DMS79 (cell line): Measurements from ENCODE around the gene EXD3.

Experiments used
- DNase-seq: peaks from one replicate; lab custom pipeline; 2025; lab: John Stamatoyannopoulos, UW

Gene EXD3

GRCh38 chr9:137447722-137448601, 25.0 kb upstream of the EXD3 start:
- no peak for DNase-seq

- no peak for DNase-seq
Observed at GRCh38 chr9:137446851-137447471, 24.0 kb upstream of the EXD3 start.

- peak; percentile 11 for DNase-seq
Observed at GRCh38 chr9:137445930-137446431, 23.0 kb upstream of the EXD3 start.

GRCh38 chr9:137445275-137445807, 22.4 kb upstream of the EXD3 start:
- DNase-seq: no peak

- no peak for DNase-seq
Observed at GRCh38 chr9:137444106-137444790, 21.3 kb upstream of the EXD3 start.

GRCh38 chr9:137441935-137442321, 19.0 kb upstream of the EXD3 start:
- DNase-seq: no peak

- DNase-seq: peak; percentile 59
Observed at GRCh38 chr9:137441289-137441934, 18.4 kb upstream of the EXD3 start, which contains the start of gene ENTPD8. ENTPD8 (minus strand) TSS chr9:137441357; CDS start chr9:137438285, 3,072 bp downstream.

- DNase-seq: no peak
Observed at GRCh38 chr9:137439158-137439714, 16.3 kb upstream of the EXD3 start.

- no peak for DNase-seq
Observed at GRCh38 chr9:137438591-137439157, 15.7 kb upstream of the EXD3 start.

GRCh38 chr9:137437691-137438590, 15.0 kb upstream of the EXD3 start:
- DNase-seq: no peak

GRCh38 chr9:137436761-137437600, 14.0 kb upstream of the EXD3 start:
- no peak for DNase-seq

- DNase-seq: no peak
Observed at GRCh38 chr9:137435980-137436760, 13.2 kb upstream of the EXD3 start.

- DNase-seq: no peak
Observed at GRCh38 chr9:137435381-137435891, 12.5 kb upstream of the EXD3 start.

- DNase-seq: no peak
Observed at GRCh38 chr9:137434498-137435380, 11.8 kb upstream of the EXD3 start.

GRCh38 chr9:137433916-137434431, 11.0 kb upstream of the EXD3 start:
- no peak for DNase-seq

- no peak for DNase-seq
Observed at GRCh38 chr9:137433349-137433915, 10.5 kb upstream of the EXD3 start.
